Upper lobe of left lung (tissue), 4 donors: Measurements from ENCODE around the gene AMIGO3.

Experiments used
- CTCF ChIP-seq, 6 experiments: fragments of 450-650 bp in 4 of 6; fragments of 200-600 bp in 2 of 6; sonication (generic) in 2 of 6; IDR thresholded peaks; one replicate each; pipeline ENCODE4 v1.5.1; 2016 to 2019; ENCODE audit warnings: antibody characterized with exemption in 6 of 6
- POLR2A ChIP-seq, 4 donors: fragments of 450-650 bp; IDR thresholded peaks; one replicate each; pipeline ENCODE4 v1.5.1; 2016 to 2017; ENCODE audit warnings: antibody characterized with exemption in 4 of 4, mild to moderate bottlenecking in 2 of 4

GRCh38 chr3:49709852-49710251 is 9.6 kb downstream of the AMIGO3 start:
- TF ChIP-seq POLR2A (IDR thresholded peaks at IDR 0.05), result no peak
- no peak for TF ChIP-seq CTCF (IDR thresholded peaks at IDR 0.05)
